Left ventricle myocardium superior (tissue), 1 donor: ENCODE measurements around the gene RBPJ. TPM values are rescaled to one million over a fixed set of nuclear protein-coding genes. Genes with fewer than 3 reads are reported as not detected.
A peak's percentile ranks its signal among the peaks of the same experiment; 100 is the strongest.
"Not testable (repeated sequence)": the region's sequence is repeated elsewhere in the genome, so short reads cannot be mapped to it uniquely, and the experiment has no call there.

ENCODE experiments used
- ATAC-seq: fragments of 200-7000 bp; cut with Tn5 transposase; one replicate; pipeline ENCODE4 v1.9.1; 2020; ENCODE audit warnings: mild to moderate bottlenecking, moderate library complexity
- DNase-seq: peaks from one replicate; pipeline ENCODE4 v3.0.0-alpha.2; 2020
- intact Hi-C: fragments of 100-400 bp; cut with micrococcal nuclease; formaldehyde crosslinking; loops from one replicate; pipeline ENCODE4 v1.11.0; 2022
- total RNA-seq: library from RNA; stranded (reverse); fragmentation: NEBNext Ultra II Directional; extraction: Animal tissue kit (Norgen Biotek cat#: 25700); gene quantifications from one replicate; pipeline ENCODE4 v1.2.1, GENCODE V29; 2021
- donor health status: DM: no; HTN: yes; CAD: no; lungs with severe emphysema.

The RBPJ gene
- total RNA-seq, 1 donor from 2014 or later = 48.4 TPM

- intact Hi-C loops = no loop called here
- DNase-seq = no peak
- ATAC-seq = no peak
These were observed 20.2 kb upstream of the RBPJ start for GRCh38 chr4:26300314-26301307.

DNA sequence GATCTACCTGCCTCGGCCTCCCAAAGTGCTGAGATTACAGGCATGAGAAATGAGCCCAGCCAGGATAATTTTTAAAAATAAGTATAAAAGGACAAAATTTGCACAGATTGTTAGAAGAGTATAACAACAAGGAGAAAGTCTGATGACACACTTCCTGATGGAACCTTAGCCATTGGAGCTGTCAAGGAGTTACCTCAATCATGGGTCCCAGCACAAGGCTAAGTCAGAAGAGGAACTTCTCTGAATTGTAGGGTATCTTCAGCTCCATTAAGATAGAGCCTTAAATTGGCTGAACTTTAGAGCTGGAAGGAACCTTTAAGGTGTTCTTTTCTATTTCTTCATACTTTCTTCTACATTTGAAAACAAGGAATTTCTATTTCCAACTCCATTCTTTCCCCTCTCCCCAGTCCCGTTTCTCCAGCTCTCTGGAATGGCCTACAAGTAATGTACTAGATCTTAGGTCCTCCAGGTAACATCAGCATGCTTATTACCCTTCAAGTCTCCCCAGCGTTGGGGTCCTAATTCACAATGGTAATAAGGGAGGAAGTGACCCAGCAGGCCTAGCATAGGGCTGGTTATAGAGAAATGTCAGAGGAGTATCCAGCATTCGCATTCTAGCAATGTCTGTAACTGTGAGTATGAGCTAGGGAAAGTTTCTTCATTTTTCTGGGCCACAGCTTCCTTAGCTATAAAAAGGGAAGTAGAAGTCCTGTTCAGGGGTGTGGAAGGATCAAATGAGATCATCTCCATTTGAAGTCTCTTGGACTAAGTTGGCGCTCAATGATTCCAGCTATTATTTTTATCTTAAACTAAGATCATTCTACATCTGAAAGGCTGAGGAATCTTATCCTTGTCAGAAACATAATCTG lies 18.5 kb upstream of the RBPJ start:
- peak; percentile 18 for ATAC-seq
- intact Hi-C loops = no loop called here

GRCh38 chr4:26303008-26303407 lies 17.8 kb upstream of the RBPJ start:
- no peak for ATAC-seq
- intact Hi-C loops = no loop called here
- DNase-seq = no peak

More for the DNA sequence above, 18.5 kb upstream of the RBPJ start:
- no peak for DNase-seq

- intact Hi-C loops = no loop called here
- DNase-seq (no peak), ATAC-seq (no peak)
These were observed 13.6 kb upstream of the RBPJ start for GRCh38 chr4:26307037-26307800.

DNA sequence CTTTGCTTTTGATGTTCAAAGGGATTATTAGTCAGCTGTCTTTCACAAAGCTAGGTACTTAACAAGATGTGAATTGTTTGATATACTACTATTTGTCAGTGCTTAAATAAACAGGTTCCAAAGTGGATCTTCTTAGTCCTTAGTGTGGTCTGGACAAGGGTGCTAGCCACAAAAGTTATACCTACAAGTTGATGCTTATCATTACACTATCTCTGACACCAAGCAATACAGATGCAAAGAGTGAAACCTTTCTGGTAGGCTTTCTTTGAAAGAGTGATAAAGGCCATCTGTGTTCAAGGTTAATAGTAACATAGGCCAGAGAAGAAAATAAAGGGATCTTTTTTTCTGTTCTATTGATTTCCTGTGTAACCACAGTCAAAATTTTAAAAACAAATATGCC lies 12.2 kb upstream of the RBPJ start:
- ATAC-seq (no peak), DNase-seq (no peak)
- intact Hi-C loops = no loop called here

GRCh38 chr4:26310264-26310663 lies 10.6 kb upstream of the RBPJ start:
- no peak for ATAC-seq
- no peak for DNase-seq
- intact Hi-C loops = no loop called here

DNA sequence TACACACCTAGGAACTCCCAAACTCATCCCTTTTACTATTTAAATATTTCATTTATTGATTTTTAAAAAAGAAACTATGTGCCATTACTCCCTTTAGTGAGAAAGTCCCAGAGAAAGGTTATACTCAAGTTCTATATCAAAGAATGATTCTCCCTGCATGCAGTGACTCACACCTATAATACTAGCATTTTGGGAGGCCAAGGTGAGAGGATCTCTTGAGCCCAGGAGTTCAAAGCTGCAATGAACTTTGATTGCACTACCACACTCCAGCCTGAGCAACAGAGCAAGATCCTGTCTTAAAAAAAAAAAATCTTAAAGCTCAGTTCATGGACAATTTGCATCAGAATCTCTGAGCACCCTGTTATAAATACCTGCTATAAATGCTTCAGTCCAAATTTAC lies 9.2 kb upstream of the RBPJ start:
- DNase-seq (no peak), ATAC-seq (no peak)
- intact Hi-C loops = no loop called here

DNA sequence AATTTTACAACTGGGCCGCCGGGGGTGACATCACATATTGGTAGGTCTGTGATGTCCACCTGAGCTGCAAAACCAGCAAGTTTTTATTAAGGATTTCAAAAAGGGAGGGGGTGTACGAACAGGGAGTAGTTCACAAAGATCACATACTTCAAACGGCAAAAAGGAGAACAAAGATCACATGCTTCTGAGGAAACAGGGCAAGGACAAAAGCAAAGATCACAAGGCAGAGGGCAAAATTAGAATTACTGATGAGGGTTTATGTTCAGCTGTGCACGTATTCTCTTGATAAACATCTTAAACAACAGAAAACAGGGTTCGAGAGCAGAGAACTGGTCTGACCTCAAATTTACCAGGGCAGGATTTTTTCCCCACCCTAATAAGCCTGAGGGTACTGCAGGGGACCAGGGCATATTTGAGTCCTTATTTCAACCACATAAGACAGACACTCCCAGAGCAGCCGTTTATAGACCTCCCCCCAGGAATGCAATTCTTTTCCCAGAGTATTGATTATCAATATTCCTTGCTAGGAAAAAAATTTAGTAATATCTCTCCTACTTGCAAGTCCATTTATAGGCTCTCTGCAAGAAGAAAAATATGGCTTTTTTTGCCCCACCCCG lies 5.4 kb upstream of the RBPJ start:
- ATAC-seq, intact Hi-C loops, DNase-seq: not testable (repeated sequence)

- ATAC-seq (no peak), DNase-seq (no peak)
- intact Hi-C loops = no loop called here
These were observed 3.0 kb upstream of the RBPJ start for GRCh38 chr4:26317766-26318165.

GRCh38 chr4:26319467-26319948 lies 1.3 kb upstream of the RBPJ start:
- intact Hi-C loops = no loop called here
- peak; percentile 98 for DNase-seq
- peak; percentile 94 for ATAC-seq

- ATAC-seq = peak; percentile 9
- DNase-seq = no peak
These were observed 771 bp upstream of the RBPJ start for GRCh38 chr4:26319949-26320537.

DNA sequence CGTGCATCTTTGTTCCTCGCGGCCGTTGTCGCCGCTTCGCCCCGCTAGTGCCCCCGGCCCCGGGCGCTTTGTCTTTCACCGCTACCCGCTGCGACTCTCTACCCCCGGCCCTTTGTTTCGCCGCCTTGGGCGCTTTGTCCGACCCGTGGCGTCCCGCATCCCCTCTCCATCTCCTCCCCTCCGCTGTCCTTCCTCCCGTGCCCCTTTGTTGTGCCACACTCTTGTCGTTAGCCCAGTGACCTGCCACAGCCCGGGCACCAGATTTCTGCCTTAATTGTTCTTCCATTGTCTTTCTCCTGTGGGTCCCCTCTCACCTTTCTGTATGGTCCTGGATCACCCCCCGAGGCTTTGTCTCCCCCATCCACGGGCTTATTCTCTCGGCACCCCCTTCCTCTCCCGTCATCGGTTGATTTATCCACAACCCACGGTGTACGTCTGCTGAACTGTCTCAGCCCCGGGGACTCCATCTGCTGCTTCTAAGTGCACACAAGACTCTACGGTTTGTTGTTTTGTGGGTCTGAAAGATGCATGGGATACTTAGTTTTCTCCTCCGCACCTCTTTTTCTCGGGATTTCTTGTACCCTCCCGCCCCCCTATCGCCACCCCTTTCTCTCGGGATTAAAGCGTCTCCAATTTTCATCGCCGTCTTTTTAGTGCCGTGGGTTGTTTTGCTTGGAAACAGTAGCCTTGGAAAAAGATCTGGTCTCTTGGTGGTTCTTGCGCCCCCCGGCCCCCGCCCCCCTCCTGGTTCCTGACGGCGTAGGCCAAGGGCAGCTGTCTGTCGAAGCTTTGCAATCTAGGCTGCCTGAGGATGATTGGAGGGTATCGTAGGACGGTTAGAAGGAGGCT lies 783 bp downstream of the RBPJ start:
- DNase-seq (no peak), ATAC-seq (no peak)
- intact Hi-C loops = no loop called here

More at GRCh38 chr4:26319949-26320537, 771 bp upstream of the RBPJ start:
- intact Hi-C loops = no loop called here

DNA sequence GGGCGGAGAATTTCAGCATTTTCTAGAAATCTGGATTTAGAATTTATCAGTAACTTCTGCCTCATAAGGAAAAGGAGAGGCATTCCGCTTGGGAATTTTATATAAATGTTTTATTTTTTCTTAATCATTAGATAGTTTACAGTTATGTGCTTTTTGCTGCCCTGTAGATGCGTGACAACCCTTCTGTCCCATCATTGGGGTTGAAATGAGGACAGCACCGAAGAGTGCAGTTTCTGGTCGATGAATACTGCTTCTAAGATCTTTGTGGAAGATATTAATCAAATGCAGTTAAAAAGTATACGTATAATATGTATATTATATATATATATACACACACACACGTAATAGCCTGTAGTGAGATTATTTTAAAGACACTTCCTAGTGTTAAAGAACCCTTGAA lies 1.5 kb downstream of the RBPJ start:
- ATAC-seq (no peak), DNase-seq (no peak)
- intact Hi-C loops = no loop called here

DNA sequence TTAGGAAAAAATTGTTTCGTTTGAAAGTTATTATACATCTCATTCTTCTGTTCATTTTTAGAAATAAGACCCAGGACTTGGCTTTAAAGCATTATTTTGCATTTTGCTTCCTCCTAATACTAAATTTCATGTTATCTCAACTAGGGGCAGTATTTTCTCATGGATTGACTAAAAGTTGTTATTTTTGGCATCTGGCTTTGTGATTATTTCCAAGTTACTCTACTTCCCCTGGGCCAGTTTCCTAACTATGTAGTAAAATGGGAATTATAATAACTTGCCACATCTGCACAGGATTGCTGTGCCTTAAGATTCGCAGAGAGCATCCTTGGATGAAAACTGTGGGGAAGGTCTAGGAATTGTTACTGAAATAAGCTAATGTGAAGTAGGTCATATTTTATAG lies 3.0 kb downstream of the RBPJ start:
- DNase-seq (no peak), ATAC-seq (no peak)
- intact Hi-C loops = no loop called here

- intact Hi-C loops = no loop called here
- no peak for ATAC-seq
- no peak for DNase-seq
These were observed 4.4 kb downstream of the RBPJ start for GRCh38 chr4:26325191-26325590.

- DNase-seq (no peak), ATAC-seq (peak; percentile 23)
- intact Hi-C loops = no loop called here
These were observed 6.0 kb downstream of the RBPJ start for GRCh38 chr4:26326791-26327190.

DNA sequence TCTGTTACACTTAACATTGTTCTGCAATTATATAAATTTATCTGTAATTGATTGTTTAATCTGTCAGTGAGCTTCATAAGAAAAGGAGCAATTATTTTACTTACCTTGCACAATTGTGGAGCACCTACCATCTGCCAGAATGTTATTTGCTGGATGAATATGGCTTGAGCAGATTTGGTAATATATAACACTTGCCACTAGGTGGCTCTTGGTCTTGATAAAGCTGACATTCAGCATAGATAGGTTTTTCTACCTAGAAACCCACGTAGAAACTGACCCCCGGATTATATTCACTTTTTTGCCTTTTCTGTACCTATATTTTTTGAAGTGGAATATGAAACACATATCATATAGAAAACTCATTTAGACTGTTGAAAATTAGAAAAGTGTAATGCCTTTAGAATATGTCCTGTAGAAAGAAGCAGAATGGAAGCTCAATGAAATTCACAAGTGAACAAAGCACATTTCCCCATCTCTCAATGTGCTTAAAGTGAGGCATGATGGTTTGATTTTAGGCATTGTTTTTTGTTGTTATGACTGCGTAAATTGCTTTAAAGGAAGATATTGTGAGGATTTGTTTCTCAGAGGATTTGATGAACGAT lies 9.5 kb downstream of the RBPJ start:
- DNase-seq (no peak), ATAC-seq (peak; percentile 74)
- intact Hi-C loops = loop anchor here (5.0 kb wide), 1 partner anchor 82 kb away; no protein-coding TSS in a partner anchor
